Keratinocyte (primary cell): ENCODE results near the gene ZBTB20. TPM values are rescaled to one million over a fixed set of nuclear protein-coding genes. Genes with fewer than 3 reads are reported as not detected.

Experiments used
- DNase-seq: peaks from one replicate; pipeline ENCODE4 v3.0.0-alpha.2; 2011; ENCODE audit warnings: low read depth, missing footprints, low spot score
- FAIRE-seq: peaks from 2 replicates; lab custom pipeline; 2011; peaks lifted over from hg19 to GRCh38; lab: Jason Lieb, UNC
- H2AFZ ChIP-seq: 2 replicates; pipeline ENCODE4 v1.6.0; 2012; ENCODE audit warnings: low read length, control low read depth, inconsistent platforms; ENCODE audit not compliant: control insufficient read depth
- H3K27ac ChIP-seq: 2 replicates; pipeline ENCODE4 v1.5.1; 2011; ENCODE audit warnings: low read length; ENCODE audit not compliant: control insufficient read depth, insufficient read depth
- H3K27me3 ChIP-seq: 3 replicates; pipeline ENCODE4 v1.6.0; 2011; ENCODE audit warnings: low read length; ENCODE audit not compliant: control insufficient read depth, insufficient read depth; ENCODE audit errors: extremely low read depth
- H3K36me3 ChIP-seq, 2 experiments: 2 replicates in 1 of 2; 3 replicates in 1 of 2; pipeline ENCODE4 v1.5.1; 2011; ENCODE audit warnings: low read length in 2 of 2, mild to moderate bottlenecking in 1 of 2; ENCODE audit not compliant: control insufficient read depth in 2 of 2, insufficient read depth in 2 of 2; ENCODE audit errors: extremely low read depth in 1 of 2
- H3K4me1 ChIP-seq: 3 replicates; pipeline ENCODE4 v1.5.1; 2011; ENCODE audit warnings: low read length; ENCODE audit not compliant: control insufficient read depth, insufficient read depth; ENCODE audit errors: extremely low read depth
- H3K4me2 ChIP-seq: 3 replicates; pipeline ENCODE4 v1.6.0; 2011; ENCODE audit warnings: low read depth, low read length; ENCODE audit not compliant: control insufficient read depth, insufficient read depth; ENCODE audit errors: extremely low read depth
- H3K4me3 ChIP-seq, 3 experiments: fragments of 200-600 bp in 1 of 3; sonication (generic) in 1 of 3; 2 replicates in 2 of 3; 3 replicates in 1 of 3; pipeline ENCODE4 v1.5.1; 2011 to 2016; ENCODE audit warnings: low read length in 3 of 3, mild to moderate bottlenecking in 3 of 3, control low read depth in 2 of 3, inconsistent platforms in 1 of 3, low read depth in 1 of 3, mixed read lengths in 1 of 3, mixed run types in 1 of 3, moderate library complexity in 1 of 3; ENCODE audit not compliant: control insufficient read depth in 2 of 3, insufficient read depth in 2 of 3; ENCODE audit errors: extremely low read depth in 1 of 3
- H3K79me2 ChIP-seq: 2 replicates; pipeline ENCODE4 v1.6.0; 2012; ENCODE audit warnings: low read length; ENCODE audit not compliant: control insufficient read depth, insufficient read depth
- H3K9ac ChIP-seq: 3 replicates; pipeline ENCODE4 v1.6.0; 2011; ENCODE audit warnings: low read length; ENCODE audit not compliant: control insufficient read depth, insufficient read depth; ENCODE audit errors: extremely low read depth
- H3K9me1 ChIP-seq: 3 replicates; pipeline ENCODE4 v1.6.0; 2011; ENCODE audit warnings: low read length; ENCODE audit not compliant: control insufficient read depth, insufficient read depth; ENCODE audit errors: extremely low read depth
- H3K9me3 ChIP-seq: 2 replicates; pipeline ENCODE4 v1.5.1; 2012; ENCODE audit warnings: low read depth, low read length; ENCODE audit not compliant: control insufficient read depth
- H4K20me1 ChIP-seq: 3 replicates; pipeline ENCODE4 v1.6.0; 2011; ENCODE audit warnings: low read length; ENCODE audit not compliant: control insufficient read depth, insufficient read depth; ENCODE audit errors: extremely low read depth
- CTCF ChIP-seq, 3 experiments: IDR thresholded peaks in 1 of 3; conservative IDR thresholded peaks in 1 of 3; optimal IDR thresholded peaks in 1 of 3; 2 replicates in 2 of 3; 3 replicates in 1 of 3; pipeline versions ENCODE3 to v1.5.1; 2011; ENCODE audit warnings: low read length in 3 of 3, mild to moderate bottlenecking in 3 of 3, moderate library complexity in 2 of 3, control low read depth in 1 of 3, inconsistent platforms in 1 of 3; ENCODE audit not compliant: insufficient read depth in 2 of 3; ENCODE audit errors: extremely low read depth in 1 of 3
- EZH2 ChIP-seq: IDR thresholded peaks from one replicate; pipeline ENCODE4 v1.6.1; 2012; ENCODE audit warnings: inconsistent platforms, mild to moderate bottlenecking, low read length, moderate library complexity
- dilution Hi-C: fragments of 300-500 bp; cut with MboI; formaldehyde crosslinking; loops from one replicate; pipeline ENCODE4 v1.7.0; 2020; ENCODE audit warnings: low sequenced_read_pairs; ENCODE audit not compliant: extremely low pct_ligation_motif_present
- polyA plus RNA-seq, 5 experiments: library from polyadenylated mRNA; depleted of rRNA in 3 of 5; stranded (reverse) in 3 of 5; stranded (forward) in 1 of 5; unstranded in 1 of 5; fragments of >200 nt; gene quantifications; 1 replicate in 1 of 5; 2 replicates in 3 of 5; 3 replicates in 1 of 5; pipeline versions ENCODE4 v1.2.1 to v1.2.3, GENCODE V29; 2011 to 2012; ENCODE audit warnings: missing spikeins in 2 of 5, low read depth in 1 of 5, low replicate concordance in 1 of 5

Gene ZBTB20
- polyA plus RNA-seq, 1 donor (not counting 4 experiments of a cell fraction or from before 2014, with no cell fraction given), result 0.52 TPM

- H3K36me3 ChIP-seq, result no peaks in the 10 kb centered on the region
- H3K4me1 ChIP-seq, result no peaks in the 10 kb centered on the region
- H3K9me1 ChIP-seq, result no peaks in the 10 kb centered on the region
- no peak for TF ChIP-seq CTCF (optimal IDR thresholded peaks at IDR 0.05 in 1 of 3, IDR thresholded peaks at IDR 0.05 in 1 of 3, conservative IDR thresholded peaks at IDR 0.05 in 1 of 3; ENCODE audit: extremely low read depth in 1 of 3, insufficient read depth in 2 of 3, low read length in 3 of 3)
- no peak for TF ChIP-seq EZH2
- H2AFZ ChIP-seq, result no peak overlapping the region
- H3K9ac ChIP-seq, result no peak overlapping the region
- H3K4me2 ChIP-seq, result no peak overlapping the region
- H3K4me3 ChIP-seq, result no peak overlapping the region
- H3K27me3 ChIP-seq, result no peaks in the 10 kb centered on the region
- H3K9me3 ChIP-seq, result no peaks in the 10 kb centered on the region
- H4K20me1 ChIP-seq, result no peaks in the 10 kb centered on the region
- no peaks in the 10 kb centered on the region for H3K79me2 ChIP-seq
- H3K27ac ChIP-seq, result no peak overlapping the region
- dilution Hi-C loops, result no loop called here
- no peak for FAIRE-seq
- DNase-seq, result no peak
Measured at GRCh38 chr3:114873591-114873990, 273.5 kb downstream of the ZBTB20 start.

- H2AFZ ChIP-seq, result no peak overlapping the region
- H3K27me3 ChIP-seq, result no peaks in the 10 kb centered on the region
- no peaks in the 10 kb centered on the region for H3K36me3 ChIP-seq
- H3K9me3 ChIP-seq, result no peaks in the 10 kb centered on the region
- no peaks in the 10 kb centered on the region for H3K4me1 ChIP-seq
- H3K4me3 ChIP-seq, result no peak overlapping the region
- no peaks in the 10 kb centered on the region for H3K9me1 ChIP-seq
- H3K9ac ChIP-seq, result no peak overlapping the region
- dilution Hi-C loops, result no loop called here
- no peaks in the 10 kb centered on the region for H4K20me1 ChIP-seq
- DNase-seq, result no peak
- no peak for TF ChIP-seq CTCF (optimal IDR thresholded peaks at IDR 0.05 in 1 of 3, IDR thresholded peaks at IDR 0.05 in 1 of 3, conservative IDR thresholded peaks at IDR 0.05 in 1 of 3; ENCODE audit: extremely low read depth in 1 of 3, insufficient read depth in 2 of 3, low read length in 3 of 3)
- TF ChIP-seq EZH2, result no peak
- H3K79me2 ChIP-seq, result no peaks in the 10 kb centered on the region
- H3K4me2 ChIP-seq, result no peak overlapping the region
- no peak overlapping the region for H3K27ac ChIP-seq
- FAIRE-seq, result no peak
Measured at GRCh38 chr3:114872588-114872987, 274.5 kb downstream of the ZBTB20 start.
